Uterus (tissue), 2 donors: ENCODE data around the gene RBMY1J.

Experiments used
- CTCF ChIP-seq, 4 experiments: fragments of 200-600 bp in 2 of 4; fragments of 450-650 bp in 2 of 4; sonication (generic) in 2 of 4; IDR thresholded peaks; one replicate each; pipeline ENCODE4 v1.5.1; 2016 to 2019; ENCODE audit warnings: antibody characterized with exemption in 4 of 4, mild to moderate bottlenecking in 2 of 4, moderate library complexity in 1 of 4
- POLR2A ChIP-seq, 2 donors: fragments of 450-650 bp; IDR thresholded peaks; one replicate each; pipeline ENCODE4 v1.6.1; 2016; ENCODE audit warnings: antibody characterized with exemption in 2 of 2, mild to moderate bottlenecking in 1 of 2, moderate library complexity in 1 of 2

DNA sequence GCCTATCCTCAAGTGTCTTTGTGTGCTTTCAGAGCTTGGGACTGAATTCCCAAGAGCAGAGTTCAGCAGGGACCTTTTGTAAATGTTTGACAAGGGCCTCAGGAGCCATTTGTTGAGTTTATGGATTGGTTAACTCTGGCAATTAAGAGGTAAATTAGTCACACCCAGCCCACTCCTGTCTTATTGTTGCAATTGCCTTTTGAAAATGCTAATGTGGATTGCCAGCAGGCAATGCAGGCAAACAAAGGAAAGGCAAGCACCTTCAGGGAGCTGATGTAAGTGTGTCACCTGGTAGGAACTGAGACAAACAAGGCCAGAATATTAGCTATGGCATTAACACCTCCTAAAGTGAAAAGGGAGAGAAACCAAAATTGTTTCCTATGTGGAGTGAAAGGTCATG, 29.7 kb upstream of the RBMY1J start:
- no peak for TF ChIP-seq POLR2A (IDR thresholded peaks at IDR 0.05)
- no peak for TF ChIP-seq CTCF (IDR thresholded peaks at IDR 0.05)
